GM19467 (cell line): ENCODE measurements around the gene POLD4.

Source experiments
- ATAC-seq: cut with Tn5 transposase; IDR thresholded peaks from one replicate; pipeline ENCODE4 v1.9.1; 2021; ENCODE audit warnings: mild to moderate bottlenecking, moderate library complexity; ENCODE audit not compliant: unreplicated experiment

POLD4 gene

GRCh38 chr11:67303132-67303834, 50.1 kb downstream of the POLD4 start, which contains the start of gene SSH3:
TSS of gene SSH3 (plus strand) at chr11:67303530. CDS start at chr11:67303626, 96 bp downstream.
- no peak for ATAC-seq

DNA sequence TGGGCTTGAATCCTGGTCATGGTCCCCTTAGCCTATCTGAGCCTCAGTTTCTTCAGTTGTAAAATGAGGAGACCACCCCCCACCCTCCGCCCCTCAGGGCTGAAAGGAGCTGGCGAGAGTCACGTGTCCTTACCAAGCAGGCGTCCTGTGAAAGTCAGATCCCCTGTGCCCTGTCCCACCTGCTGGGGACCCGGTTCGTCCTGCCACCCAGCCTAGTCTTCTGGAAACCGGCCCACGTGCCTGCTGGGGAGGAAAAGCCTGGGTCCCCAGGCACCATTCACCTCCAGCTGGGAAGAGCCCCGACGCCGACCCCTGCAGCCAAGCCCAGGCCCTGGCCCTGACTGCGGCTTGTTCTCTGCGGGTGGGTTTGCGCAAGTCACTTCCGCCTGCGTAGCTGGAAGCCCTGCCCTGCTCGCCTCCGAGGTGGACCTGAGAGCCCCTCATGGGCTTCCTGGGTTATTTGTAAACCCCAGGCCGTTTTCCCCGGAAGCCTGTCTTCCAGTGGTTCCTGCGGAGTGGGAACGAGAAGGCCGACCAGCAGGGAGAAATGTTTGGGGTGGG, 50.7 kb downstream of the POLD4 start:
- ATAC-seq, result no peak

GRCh38 chr11:67301951-67302516, 51.3 kb downstream of the POLD4 start:
- ATAC-seq, result no peak

DNA sequence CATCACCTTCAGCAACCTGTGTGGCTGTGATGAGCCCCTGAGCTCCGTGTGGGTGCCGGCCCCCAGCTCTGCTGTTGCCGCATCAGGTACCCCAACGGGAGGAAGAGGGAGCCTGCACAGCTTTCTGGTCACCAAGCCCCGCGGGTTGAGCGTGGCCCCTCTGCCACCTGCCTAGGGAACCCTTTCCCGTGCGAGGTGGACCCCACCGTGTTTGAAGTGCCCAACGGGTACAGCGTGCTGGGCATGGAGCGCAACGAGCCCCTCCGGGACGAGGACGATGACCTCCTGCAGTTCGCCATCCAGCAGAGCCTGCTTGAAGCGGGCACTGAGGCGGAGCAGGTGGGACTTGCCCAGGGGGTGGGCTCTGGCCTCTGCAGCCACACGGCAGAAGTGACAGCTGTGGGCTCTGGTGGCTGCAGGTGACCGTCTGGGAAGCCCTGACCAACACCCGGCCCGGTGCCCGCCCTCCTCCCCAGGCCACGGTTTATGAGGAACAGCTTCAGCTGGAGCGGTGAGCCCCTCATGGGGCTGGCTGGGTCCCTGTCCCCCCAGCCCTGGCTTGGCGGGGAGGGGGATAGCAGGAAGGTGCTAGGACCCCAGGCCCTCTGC, 51.9 kb downstream of the POLD4 start:
- no peak for ATAC-seq
